A673 (cell line): ENCODE measurements around the gene TRA2A. TPM values are rescaled to one million over a fixed set of nuclear protein-coding genes. Genes with fewer than 3 reads are reported as not detected.

Experiments
- BruUV-seq: library from RNA; stranded (reverse); fragments of 400-500 nt; replicated peaks from 2 replicates; lab custom pipeline; 2021; lab: Mats Ljungman, UMichigan
- CTCF ChIA-PET: fragments of 300-600 bp; sonication (Branson Sonifier 250); formaldehyde crosslinking; loops from one replicate; lab custom pipeline; 2022; ENCODE audit warnings: antibody characterized with exemption; lab: Charles Lee
- POLR2A ChIA-PET: fragments of 300-600 bp; sonication (Branson Sonifier 250); formaldehyde crosslinking; loops from one replicate; lab custom pipeline; 2022; ENCODE audit warnings: antibody characterized with exemption; ENCODE audit not compliant: low non-redundant PET; lab: Charles Lee
- DNase-seq: peaks from one replicate; pipeline ENCODE4 v3.0.0-alpha.2; 2015; ENCODE audit warnings: low spot score
- H3K27ac ChIP-seq: fragments of 200-600 bp; sonication (generic); 2 replicates; pipeline ENCODE4 v1.5.1; 2016; ENCODE audit warnings: mixed run types, low read depth, mild to moderate bottlenecking, mixed read lengths, antibody characterized with exemption, low read length; ENCODE audit not compliant: poor library complexity, severe bottlenecking
- H3K27me3 ChIP-seq: fragments of 200-600 bp; sonication (generic); replicated peaks from 2 replicates; pipeline ENCODE4 v1.6.1; 2017; ENCODE audit warnings: mixed run types, low read depth, mild to moderate bottlenecking, mixed read lengths, antibody characterized with exemption, low read length; ENCODE audit not compliant: insufficient read depth, poor library complexity
- H3K36me3 ChIP-seq: fragments of 200-600 bp; sonication (generic); 2 replicates; pipeline ENCODE4 v1.6.1; 2016; ENCODE audit warnings: mixed run types, mild to moderate bottlenecking, mixed read lengths, antibody characterized with exemption, low read length; ENCODE audit not compliant: insufficient read depth, poor library complexity, severe bottlenecking
- H3K4me1 ChIP-seq: fragments of 200-600 bp; sonication (generic); 2 replicates; pipeline ENCODE4 v1.6.1; 2017; ENCODE audit warnings: mixed run types, mild to moderate bottlenecking, mixed read lengths, antibody characterized with exemption, low read length; ENCODE audit not compliant: insufficient read depth, poor library complexity, severe bottlenecking
- H3K4me3 ChIP-seq: fragments of 200-600 bp; sonication (generic); 2 replicates; pipeline ENCODE4 v1.5.1; 2016; ENCODE audit warnings: low read depth, mixed run types, mild to moderate bottlenecking, mixed read lengths, low read length; ENCODE audit not compliant: poor library complexity, severe bottlenecking
- H3K9me3 ChIP-seq: fragments of 200-600 bp; sonication (generic); 2 replicates; pipeline ENCODE4 v1.6.1; 2016; ENCODE audit warnings: mixed run types, low read depth, mild to moderate bottlenecking, mixed read lengths, antibody characterized with exemption, low read length; ENCODE audit not compliant: poor library complexity, severe bottlenecking
- EZH2 ChIP-seq: fragments of 200-600 bp; sonication (generic); IDR thresholded peaks from 2 replicates; pipeline ENCODE4 v1.6.1; 2017; ENCODE audit warnings: borderline replicate concordance, low read depth, mild to moderate bottlenecking, mixed read lengths, antibody characterized with exemption, low read length; ENCODE audit not compliant: poor library complexity, severe bottlenecking
- intact Hi-C: fragments of 100-400 bp; cut with micrococcal nuclease; formaldehyde crosslinking; loops from one replicate; pipeline ENCODE4 v1.10.0; 2022; ENCODE audit not compliant: unreplicated experiment
- total RNA-seq: library from RNA; stranded (reverse); gene quantifications from 2 replicates; pipeline ENCODE4 v1.2.3, GENCODE V29; 2021
- TF ChIP-seq, protein P1 (sequence below): fragments of 300-800, 200-600 bp; sonication (generic); conservative IDR thresholded peaks from 2 replicates; pipeline ENCODE4 v1.5.1; 2017; ENCODE audit warnings: low read depth, mild to moderate bottlenecking, antibody characterized with exemption, low read length, moderate library complexity, mixed read lengths

TRA2A gene
- total RNA-seq, 1 experiment from 2014 or later: 114 TPM

DNA sequence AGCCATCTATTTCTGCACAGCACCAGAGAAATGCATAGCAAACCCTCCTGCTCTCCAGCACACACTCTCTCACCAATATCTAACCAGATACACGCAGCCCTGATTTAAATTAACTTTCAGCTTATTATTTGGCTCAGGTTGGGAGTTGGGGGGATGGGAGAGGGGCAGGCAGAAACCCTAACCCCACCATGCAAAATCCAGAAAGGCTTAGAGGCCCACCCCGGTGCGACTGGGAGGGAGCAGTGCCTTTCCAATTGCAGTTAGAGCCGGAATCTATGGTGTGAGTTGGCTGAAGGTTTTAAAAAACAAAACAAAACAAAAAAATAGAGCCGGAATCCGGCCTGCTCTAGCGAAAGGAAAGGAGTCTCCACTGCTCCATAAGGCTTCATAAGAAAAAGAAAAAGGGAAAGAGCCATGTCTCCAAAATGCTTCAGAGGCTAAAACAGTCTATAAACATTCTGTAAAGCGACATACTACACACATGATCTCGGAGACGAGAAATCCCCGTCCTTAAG is 64.4 kb downstream of the TRA2A start:
- Histone ChIP-seq H3K27me3 (no peaks in the 10 kb centered on the region), H3K4me3 (peak overlapping the region; percentile 91), H3K4me1 (peaks cover 39% of the 10 kb centered on the region), H3K9me3 (no peaks in the 10 kb centered on the region), H3K36me3 (no peaks in the 10 kb centered on the region), H3K27ac (peak overlapping the region; percentile 97)
- no TSS peak for BruUV-seq
- POLR2A ChIA-PET: interaction anchor here (0.6 kb wide), 1 partner anchor 120 kb away, joined by 3 read pairs; no protein-coding TSS in a partner anchor
- intact Hi-C loops: no loop called here
- no peak for DNase-seq
- CTCF ChIA-PET: no interaction called here
- TF ChIP-seq, protein P1, sequence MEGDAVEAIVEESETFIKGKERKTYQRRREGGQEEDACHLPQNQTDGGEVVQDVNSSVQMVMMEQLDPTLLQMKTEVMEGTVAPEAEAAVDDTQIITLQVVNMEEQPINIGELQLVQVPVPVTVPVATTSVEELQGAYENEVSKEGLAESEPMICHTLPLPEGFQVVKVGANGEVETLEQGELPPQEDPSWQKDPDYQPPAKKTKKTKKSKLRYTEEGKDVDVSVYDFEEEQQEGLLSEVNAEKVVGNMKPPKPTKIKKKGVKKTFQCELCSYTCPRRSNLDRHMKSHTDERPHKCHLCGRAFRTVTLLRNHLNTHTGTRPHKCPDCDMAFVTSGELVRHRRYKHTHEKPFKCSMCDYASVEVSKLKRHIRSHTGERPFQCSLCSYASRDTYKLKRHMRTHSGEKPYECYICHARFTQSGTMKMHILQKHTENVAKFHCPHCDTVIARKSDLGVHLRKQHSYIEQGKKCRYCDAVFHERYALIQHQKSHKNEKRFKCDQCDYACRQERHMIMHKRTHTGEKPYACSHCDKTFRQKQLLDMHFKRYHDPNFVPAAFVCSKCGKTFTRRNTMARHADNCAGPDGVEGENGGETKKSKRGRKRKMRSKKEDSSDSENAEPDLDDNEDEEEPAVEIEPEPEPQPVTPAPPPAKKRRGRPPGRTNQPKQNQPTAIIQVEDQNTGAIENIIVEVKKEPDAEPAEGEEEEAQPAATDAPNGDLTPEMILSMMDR: no peak
- TF ChIP-seq EZH2: no peak

- POLR2A ChIA-PET: no interaction called here
- BruUV-seq: no TSS peak
- no peak for TF ChIP-seq EZH2
- TF ChIP-seq, protein P1: peak; percentile 55
Observed at GRCh38 chr7:23462846-23463245, 68.9 kb downstream of the TRA2A start.

DNA sequence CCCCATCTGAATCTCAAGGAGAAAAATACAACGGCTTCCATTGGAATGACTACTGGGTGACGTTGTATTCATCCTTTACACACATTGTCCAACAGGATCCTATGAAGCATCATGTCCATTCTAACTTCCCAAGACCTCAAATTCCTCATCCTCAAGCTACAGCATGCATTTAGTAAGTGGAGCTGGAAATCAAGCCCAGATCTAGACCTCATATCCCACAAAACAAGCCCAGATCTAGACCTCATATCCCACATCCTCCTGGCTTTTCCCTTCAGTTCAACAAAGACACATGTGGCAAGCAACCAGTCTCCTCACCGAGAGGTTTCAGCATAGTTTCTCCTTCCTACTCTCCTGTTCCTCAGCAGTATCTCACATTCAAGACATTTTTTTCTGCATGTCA is 73.7 kb downstream of the TRA2A start:
- Histone ChIP-seq H3K9me3 (no peaks in the 10 kb centered on the region), H3K27me3 (no peaks in the 10 kb centered on the region), H3K4me3 (no peak overlapping the region), H3K4me1 (peaks cover 16% of the 10 kb centered on the region), H3K36me3 (peaks cover 5% of the 10 kb centered on the region), H3K27ac (no peak overlapping the region)
- TF ChIP-seq, protein P1: no peak
- no peak for TF ChIP-seq EZH2
- ChIA-PET CTCF (no interaction called here), POLR2A (no interaction called here)
- BruUV-seq: no TSS peak
- intact Hi-C loops: no loop called here
- no peak for DNase-seq

More at GRCh38 chr7:23462846-23463245, 68.9 kb downstream of the TRA2A start:
- no peak overlapping the region for H3K4me3 ChIP-seq
- H3K27ac ChIP-seq: peak overlapping the region; percentile 40
- intact Hi-C loops: no loop called here
- H3K27me3 ChIP-seq: no peaks in the 10 kb centered on the region
- no peaks in the 10 kb centered on the region for H3K9me3 ChIP-seq
- peaks cover 38% of the 10 kb centered on the region for H3K4me1 ChIP-seq
- CTCF ChIA-PET: interaction anchor here (1.2 kb wide), 1 partner anchor 105 kb away, joined by 4 read pairs; no protein-coding TSS in a partner anchor
- no peaks in the 10 kb centered on the region for H3K36me3 ChIP-seq
- peak; percentile 66 for DNase-seq
